HG03066 (cell line): ENCODE data around the gene CDC20B.
"Not testable (repeated sequence)": the region's sequence is repeated elsewhere in the genome, so short reads cannot be mapped to it uniquely, and the experiment has no call there.

Experiments used
- ATAC-seq: cut with Tn5 transposase; IDR thresholded peaks from one replicate; pipeline ENCODE4 v1.9.1; 2021; ENCODE audit warnings: low read depth; ENCODE audit not compliant: unreplicated experiment

The CDC20B gene

DNA sequence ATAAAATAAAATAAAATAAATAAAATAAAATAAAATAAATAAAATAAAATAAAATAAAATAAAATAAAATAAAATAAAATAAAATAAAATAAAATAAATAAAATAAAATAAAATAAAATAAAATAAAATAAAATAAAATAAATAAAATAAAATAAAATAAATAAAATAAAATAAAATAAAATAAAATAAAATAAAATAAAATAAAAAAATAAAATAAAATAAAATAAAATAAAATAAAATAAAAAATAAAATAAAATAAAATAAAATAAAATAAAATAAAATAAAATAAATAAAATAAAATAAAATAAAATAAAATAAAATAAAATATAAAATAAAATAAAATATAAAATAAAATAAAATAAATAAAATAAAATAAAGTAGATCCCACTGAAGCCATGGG is 67.0 kb downstream of the CDC20B start:
- not testable (repeated sequence) for ATAC-seq

- no peak for ATAC-seq
Observed at GRCh38 chr5:55104946-55105701, 67.9 kb downstream of the CDC20B start.

DNA sequence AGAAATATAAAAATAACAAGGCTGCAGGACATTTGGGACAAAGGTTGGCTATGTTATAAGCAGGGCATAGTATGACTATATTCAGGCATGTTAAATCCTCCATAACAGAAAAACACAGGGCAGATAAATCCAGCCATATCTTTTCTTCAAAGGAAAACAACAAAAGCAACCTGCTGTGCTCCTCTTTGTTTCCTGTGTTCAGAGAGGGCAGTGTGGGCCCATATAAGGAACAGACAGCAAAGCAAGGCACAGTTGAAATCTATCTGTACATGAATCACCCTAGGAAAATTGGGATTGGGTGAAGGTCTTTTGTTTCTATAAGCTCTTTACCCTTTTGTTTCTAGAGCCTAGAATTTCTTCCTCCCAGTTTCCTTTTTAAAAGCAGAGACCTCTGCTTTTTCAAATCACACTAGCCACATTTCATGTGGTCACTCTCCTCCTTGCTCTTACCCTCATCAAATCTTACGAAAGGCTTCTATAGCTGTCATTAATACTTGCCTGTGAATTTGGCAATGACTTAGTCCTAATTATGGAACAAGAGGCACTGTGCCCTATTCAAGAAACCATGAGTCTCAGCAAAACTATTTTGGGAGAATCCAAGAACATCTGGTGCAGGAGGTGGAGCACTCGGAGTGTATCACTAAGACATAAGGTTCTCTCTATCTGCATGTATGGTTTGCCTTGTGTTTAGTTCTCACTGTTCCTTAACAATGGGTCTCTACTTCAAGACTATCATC is 68.8 kb downstream of the CDC20B start:
- no peak for ATAC-seq

DNA sequence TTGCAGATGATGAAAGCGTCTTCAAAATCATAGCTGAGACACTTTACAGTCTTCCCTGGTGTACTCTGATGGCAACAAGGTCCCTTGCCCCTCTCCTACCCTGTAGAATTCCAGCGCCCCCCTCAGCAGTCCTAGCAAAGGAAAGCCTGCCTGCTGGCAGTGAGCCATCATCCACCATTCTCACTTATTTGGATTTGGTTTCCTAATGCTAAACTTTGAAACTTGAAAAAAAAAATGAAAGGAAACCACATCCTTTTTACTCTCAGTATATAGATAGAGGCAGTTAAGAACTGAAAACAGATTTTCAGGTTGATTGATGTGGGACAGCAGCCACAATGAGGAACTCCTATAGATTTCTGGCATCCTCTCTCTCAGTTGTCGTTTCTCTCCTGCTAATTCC is 70.6 kb downstream of the CDC20B start, which contains the start of gene GZMA:
Gene GZMA, plus strand, starts transcription at position 299 of the 400 bp plus-strand sequence. Its CDS starts 37 bp downstream, at position 336.
- no peak for ATAC-seq

DNA sequence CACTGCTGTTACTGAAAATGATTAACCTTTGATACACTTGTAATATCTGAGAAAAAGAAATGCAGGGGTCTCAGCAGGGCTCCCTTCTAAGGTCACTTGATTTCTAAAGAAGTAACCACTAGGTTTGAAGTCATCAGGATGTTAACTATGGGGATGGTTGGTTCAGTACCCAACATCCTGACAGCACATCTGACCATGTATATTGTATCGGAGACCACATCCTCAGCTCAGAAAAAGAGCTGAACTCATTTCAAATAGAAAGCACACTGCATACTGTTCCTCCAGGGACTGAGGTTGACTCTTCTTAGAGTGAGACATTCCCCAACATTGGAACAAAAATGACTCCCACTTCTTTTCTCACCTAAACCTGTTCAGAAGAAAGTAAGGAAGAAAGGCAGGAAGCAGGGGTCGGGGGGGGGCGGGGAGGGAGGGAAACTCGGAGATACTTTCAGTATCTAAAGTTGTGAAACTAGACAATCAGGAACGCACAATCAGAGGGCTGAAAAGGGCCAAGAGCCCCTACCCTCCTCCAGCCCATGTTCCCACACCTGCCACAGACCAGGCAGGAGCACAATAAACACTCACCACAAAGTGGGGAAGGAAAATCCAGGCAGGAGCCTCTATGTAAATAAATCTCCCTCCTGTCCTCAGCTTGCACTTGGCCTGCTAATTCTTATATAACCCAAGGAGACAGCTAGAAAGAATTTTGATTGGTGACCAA is 71.3 kb downstream of the CDC20B start:
- ATAC-seq: no peak

GRCh38 chr5:55101148-55101547 is 71.8 kb downstream of the CDC20B start:
- ATAC-seq: not testable (repeated sequence)

GRCh38 chr5:55096861-55097260 is 76.1 kb downstream of the CDC20B start:
- no peak for ATAC-seq

- ATAC-seq: no peak
Observed at GRCh38 chr5:55096182-55096581, 76.8 kb downstream of the CDC20B start.

DNA sequence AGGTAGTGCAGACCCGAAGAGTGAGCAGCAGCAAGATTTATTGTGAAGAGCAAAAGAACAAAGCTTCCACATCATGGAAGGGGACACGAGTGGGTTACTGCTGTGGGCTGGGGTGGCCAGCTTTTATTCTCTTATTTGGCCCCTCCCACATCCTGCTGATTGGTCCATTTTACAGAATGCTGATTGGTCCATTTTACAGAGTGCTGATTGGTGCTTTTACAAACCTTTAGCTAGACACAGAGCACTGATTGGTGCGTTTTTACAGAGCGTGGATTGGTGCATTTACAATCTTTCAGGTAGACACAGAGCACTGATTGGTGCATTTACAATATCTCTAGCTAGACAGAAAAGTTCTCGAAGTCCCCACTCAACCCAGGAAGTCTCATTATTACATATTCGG is 82.0 kb downstream of the CDC20B start:
- not testable (repeated sequence) for ATAC-seq

DNA sequence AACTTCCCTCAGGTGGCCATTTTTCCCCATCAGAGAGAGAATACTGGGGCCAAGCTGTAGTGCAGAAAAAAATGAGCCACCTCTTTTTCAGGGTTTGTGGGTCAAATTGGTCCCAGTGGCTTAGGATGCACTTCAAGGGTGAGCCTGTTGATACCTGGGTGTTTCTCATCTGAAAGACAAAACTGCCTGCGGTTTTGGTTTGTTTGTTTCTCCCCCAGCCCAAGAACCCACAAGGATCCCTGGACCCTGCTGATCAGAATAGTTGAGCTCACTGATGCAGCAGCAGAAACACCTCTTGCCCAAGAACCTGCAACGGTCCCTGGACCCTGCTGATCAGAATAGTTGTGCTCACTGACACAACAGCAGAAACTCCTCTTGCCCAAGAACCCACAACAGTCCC is 83.7 kb downstream of the CDC20B start:
- ATAC-seq: not testable (repeated sequence)

GRCh38 chr5:55081541-55081940 is 91.4 kb downstream of the CDC20B start:
- no peak for ATAC-seq

DNA sequence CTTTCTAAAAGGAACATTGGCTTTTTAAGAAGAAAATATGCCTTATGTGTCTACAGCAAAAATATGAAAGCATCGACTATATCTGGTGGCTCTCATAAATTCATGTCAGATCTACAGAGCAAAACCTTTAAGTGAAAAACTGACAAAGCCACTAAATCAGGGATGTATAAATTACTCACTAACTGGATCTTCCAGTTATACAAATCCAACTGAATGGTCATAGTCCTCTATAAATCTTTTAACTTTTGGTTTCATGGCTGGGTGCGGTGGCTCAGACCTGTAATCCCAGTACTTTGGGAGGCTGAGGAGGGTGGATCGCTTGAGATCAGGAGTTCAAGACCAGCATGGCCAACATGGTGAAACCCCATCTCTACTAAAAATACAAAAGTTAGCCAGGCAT is 99.8 kb downstream of the CDC20B start:
- no peak for ATAC-seq

DNA sequence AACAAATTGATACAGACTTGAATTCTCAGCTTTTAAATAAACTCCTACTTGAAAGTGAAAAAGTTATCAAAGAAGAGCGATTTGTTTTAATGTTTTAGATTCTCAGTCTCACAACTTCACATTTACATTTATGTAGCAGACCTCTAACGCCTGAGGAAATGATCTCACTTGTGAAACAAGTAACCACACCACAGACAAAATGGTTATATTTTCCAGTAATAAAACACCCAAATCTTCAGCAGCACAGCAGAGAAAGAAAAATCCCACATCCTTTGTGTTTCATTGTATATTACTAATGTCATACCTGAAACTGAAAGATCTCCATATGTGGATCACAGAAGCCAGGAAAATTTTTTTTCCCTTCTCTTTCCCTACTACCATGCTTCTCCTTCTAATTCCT is 100.3 kb downstream of the CDC20B start:
- ATAC-seq: no peak

DNA sequence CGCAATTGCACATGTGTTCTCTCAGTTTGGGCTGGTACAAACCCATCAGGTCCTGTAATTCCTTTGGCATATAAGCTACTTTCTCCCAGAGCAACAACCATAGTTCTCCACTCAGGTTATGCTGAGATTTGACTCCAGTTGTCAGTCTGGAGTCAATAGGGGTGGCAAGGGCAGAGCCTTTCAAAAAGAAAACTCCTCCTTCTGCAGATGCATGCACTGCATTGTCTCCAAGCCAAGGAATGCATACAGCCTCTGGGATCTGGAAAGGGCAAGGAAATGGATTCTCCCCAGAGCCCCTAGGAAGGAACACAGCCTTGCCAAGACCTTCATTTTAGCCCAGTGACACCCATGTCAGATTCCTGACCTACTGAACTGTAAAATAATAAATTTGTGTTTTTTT is 101.6 kb downstream of the CDC20B start:
- no peak for ATAC-seq

DNA sequence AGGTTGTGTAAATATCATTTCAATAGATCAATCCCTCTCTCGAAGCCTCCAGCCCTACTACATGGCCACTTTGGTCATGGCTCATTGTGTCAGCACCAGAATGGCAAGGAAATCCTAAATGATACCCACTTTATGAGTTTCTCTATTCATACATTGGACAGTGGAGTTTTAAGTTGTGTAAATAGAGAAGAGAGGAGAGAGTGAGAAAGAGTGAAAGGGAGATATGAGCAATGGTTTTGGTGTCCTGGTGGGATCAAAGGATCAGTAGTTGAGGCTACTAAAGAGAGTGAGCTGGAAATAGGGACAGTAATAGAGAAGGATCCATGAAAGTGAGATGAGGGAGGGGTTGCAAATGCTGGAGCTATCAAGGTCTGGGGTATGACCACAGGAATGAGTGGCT is 102.0 kb downstream of the CDC20B start:
- ATAC-seq: no peak

DNA sequence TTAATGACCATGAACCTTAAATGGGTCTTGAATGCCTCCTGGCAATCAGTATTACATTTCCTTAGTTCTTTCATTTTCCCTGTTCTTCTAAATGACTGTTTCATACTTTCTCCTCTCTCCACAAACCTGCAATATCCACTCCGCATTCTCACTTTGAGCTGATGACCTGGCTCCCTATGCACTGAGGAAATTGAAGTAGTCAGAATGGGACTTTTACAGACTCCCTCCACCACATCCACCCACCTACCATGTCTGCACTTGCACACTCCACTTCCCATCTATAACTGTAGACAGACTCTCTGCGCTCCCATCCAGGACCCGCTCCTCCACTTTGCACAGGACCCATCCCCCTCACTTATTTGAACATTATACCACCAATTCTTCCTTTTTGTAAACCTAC is 106.7 kb downstream of the CDC20B start:
- ATAC-seq: no peak

DNA sequence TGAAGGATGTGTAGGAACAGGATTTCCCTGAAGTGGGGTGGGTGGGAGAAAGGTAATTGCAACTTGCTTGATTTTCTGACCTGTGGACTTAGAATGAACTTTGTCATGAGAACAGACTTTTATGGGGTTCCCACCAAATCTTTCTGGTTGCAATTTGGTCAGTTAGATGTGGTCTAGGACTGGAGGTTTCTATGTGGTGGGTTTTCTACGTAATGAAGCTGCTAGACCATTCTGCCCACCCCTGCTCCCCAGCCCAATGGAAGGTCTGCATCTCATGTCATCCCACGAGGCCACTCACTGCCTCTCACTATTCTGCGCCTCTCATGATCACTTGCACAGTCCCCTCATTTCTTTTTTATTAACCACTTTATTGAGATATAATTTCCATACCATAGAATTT is 108.5 kb downstream of the CDC20B start:
- no peak for ATAC-seq

DNA sequence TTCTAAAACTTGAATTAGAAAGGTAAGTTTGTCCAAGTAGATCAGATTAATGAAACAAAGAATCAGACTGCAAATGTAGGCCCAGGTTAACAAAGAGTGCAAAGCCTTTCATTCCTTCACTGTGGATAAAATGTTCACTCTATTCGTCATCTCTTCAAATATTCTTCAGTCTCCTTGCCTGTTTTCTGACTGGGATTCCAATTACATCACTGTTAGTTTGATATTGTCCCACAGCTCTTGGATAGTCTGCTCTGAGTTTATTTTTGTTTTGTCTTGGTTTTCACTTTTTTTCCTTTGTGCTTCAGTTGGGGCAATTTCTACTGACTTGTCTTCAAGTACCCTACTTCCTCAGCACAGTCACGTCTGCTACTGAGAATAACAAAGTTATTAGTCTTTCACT is 109.1 kb downstream of the CDC20B start:
- ATAC-seq: no peak

GRCh38 chr5:55063220-55063863 is 109.6 kb downstream of the CDC20B start:
- no peak for ATAC-seq
